Endodermal cell (in vitro differentiated cells): ENCODE data around the gene ARL15. TPM values are rescaled to one million over a fixed set of nuclear protein-coding genes. Genes with fewer than 3 reads are reported as not detected.
A peak's percentile ranks its signal among the peaks of the same experiment; 100 is the strongest.

Experiments used
- DNase-seq: peaks from one replicate; pipeline ENCODE4 v3.0.0-alpha.2; 2017
- H3K27ac ChIP-seq: 2 replicates; pipeline ENCODE4 v1.5.1; 2013; ENCODE audit warnings: mild to moderate bottlenecking, low read depth, low read length, moderate library complexity
- H3K27me3 ChIP-seq: 2 replicates; pipeline ENCODE4 v1.6.1; 2013; ENCODE audit warnings: mild to moderate bottlenecking, low read length, moderate library complexity; ENCODE audit not compliant: insufficient read depth, control insufficient read depth, poor library complexity, severe bottlenecking
- H3K36me3 ChIP-seq: 2 replicates; pipeline ENCODE4 v1.7.0; 2013; ENCODE audit warnings: mild to moderate bottlenecking, low read length, moderate library complexity; ENCODE audit not compliant: control insufficient read depth, insufficient read depth
- H3K4me1 ChIP-seq: one replicate; pipeline ENCODE4 v1.7.0; 2013; ENCODE audit warnings: low read length; ENCODE audit not compliant: control insufficient read depth, insufficient read depth
- H3K4me3 ChIP-seq: 2 replicates; pipeline ENCODE4 v1.5.1; 2013; ENCODE audit warnings: mild to moderate bottlenecking, low read length, moderate library complexity
- H3K9ac ChIP-seq: 2 replicates; pipeline ENCODE4 v1.6.1; 2013; ENCODE audit warnings: mild to moderate bottlenecking, low read length, moderate library complexity; ENCODE audit not compliant: poor library complexity, severe bottlenecking; ENCODE audit errors: extremely low read depth
- H3K9me3 ChIP-seq: 2 replicates; pipeline ENCODE4 v1.6.1; 2013; ENCODE audit warnings: mild to moderate bottlenecking, low read length, moderate library complexity; ENCODE audit not compliant: control insufficient read depth
- H3K27ac Mint-ChIP-seq: 2 replicates; pipeline ENCODE4 v1.8.0; 2020; ENCODE audit warnings: mixed read lengths
- H3K27me3 Mint-ChIP-seq: 2 replicates; pipeline ENCODE4 v1.8.0; 2021; ENCODE audit warnings: mild to moderate bottlenecking, mixed read lengths; ENCODE audit not compliant: insufficient read depth
- H3K36me3 Mint-ChIP-seq: 2 replicates; pipeline ENCODE4 v1.8.0; 2020; ENCODE audit warnings: low read depth, mixed read lengths
- H3K4me1 Mint-ChIP-seq: 2 replicates; pipeline ENCODE4 v1.8.0; 2020; ENCODE audit warnings: mixed read lengths
- H3K4me3 Mint-ChIP-seq: 2 replicates; pipeline ENCODE4 v1.8.0; 2020; ENCODE audit warnings: mild to moderate bottlenecking, moderate library complexity, mixed read lengths
- H3K9me3 Mint-ChIP-seq: 2 replicates; pipeline ENCODE4 v1.8.0; 2020; ENCODE audit warnings: mild to moderate bottlenecking, mixed read lengths
- CTCF ChIP-seq: fragments of 200-600 bp; sonication (generic); conservative IDR thresholded peaks from 2 replicates; pipeline ENCODE4 v1.5.0; 2021; ENCODE audit warnings: antibody characterized with exemption, mild to moderate bottlenecking
- whole genome bisulfite sequencing, 2 experiments: methylation state at CpG; one replicate each; pipeline versions ENCODE4 v1.1.5 to v1.1.7; 2013; ENCODE audit warnings: missing lambda C conversion rate in 2 of 2, mixed read lengths in 1 of 2; ENCODE audit not compliant: insufficient coverage in 1 of 2, insufficient read length in 1 of 2; 5-methylcytosine and 5-hydroxymethylcytosine counted together
- total RNA-seq, 2 donors: library from RNA; stranded (reverse); fragmentation: NEBNext Ultra II Directional in 1 of 2; extraction: Animal tissue kit (Norgen Biotek cat#: 25700) in 1 of 2; gene quantifications; 2 replicates in 1 of 2; 3 replicates in 1 of 2; pipeline ENCODE4 v1.2.1, GENCODE V29; 2021

Gene ARL15
- total RNA-seq, 2 donors from 2014 or later = 23.3 to 24.0 TPM

DNA sequence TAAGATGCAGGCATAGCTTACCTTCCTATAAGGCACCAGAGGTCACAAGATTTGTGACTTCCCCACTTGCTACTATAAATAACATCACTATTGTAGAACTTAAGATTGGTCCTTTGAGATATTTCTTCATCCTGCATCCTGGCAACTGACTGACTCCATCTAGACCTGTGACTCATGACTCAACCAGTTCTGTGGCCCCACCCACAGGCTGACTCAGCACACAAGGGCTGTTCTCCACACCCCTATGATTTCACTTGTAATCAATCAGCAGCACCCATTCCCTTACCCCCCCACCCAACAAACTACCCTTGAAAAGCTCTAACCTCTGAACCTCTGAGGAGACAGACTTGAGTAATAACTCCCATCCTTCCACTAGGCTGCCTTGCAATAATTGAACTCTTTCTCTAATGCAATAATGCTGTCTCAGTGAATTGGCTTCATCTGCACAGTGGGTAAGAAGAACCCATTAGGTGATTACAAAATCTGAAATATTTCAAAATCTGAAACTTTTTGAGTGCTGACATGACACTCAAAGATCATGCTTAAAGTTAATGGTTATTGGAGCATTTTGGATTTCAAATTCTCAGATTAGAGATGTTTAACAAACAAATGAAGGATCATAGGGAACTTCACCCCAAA lies 296.7 kb downstream of the ARL15 start:
- Histone ChIP-seq H3K4me3 (peak overlapping the region; percentile 2), H3K9me3 (peaks cover 19% of the 10 kb centered on the region), H3K36me3 (no peaks in the 10 kb centered on the region), H3K9ac (no peak overlapping the region), H3K27ac (no peak overlapping the region), H3K27me3 (no peaks in the 10 kb centered on the region), H3K4me1 (peaks cover 17% of the 10 kb centered on the region)
- peaks cover 43% of the 10 kb centered on the region for H3K4me1 Mint-ChIP-seq
- TF ChIP-seq CTCF = no peak
- peaks cover 26% of the 10 kb centered on the region for H3K9me3 Mint-ChIP-seq
- no peaks in the 10 kb centered on the region for H3K27me3 Mint-ChIP-seq
- H3K36me3 Mint-ChIP-seq = peaks cover 22% of the 10 kb centered on the region
- H3K27ac Mint-ChIP-seq = no peak overlapping the region
- no peak overlapping the region for H3K4me3 Mint-ChIP-seq
- DNase-seq = no peak

- peaks cover 19% of the 10 kb centered on the region for H3K9me3 ChIP-seq
- 23% methylated on average over 2 of the region's 2 CpGs; no CpG with 5 or more reads in 1 of the 2 experiments for WGBS, 2 experiments
- peak overlapping the region; percentile 91 for H3K27ac Mint-ChIP-seq
- H3K27me3 ChIP-seq = no peaks in the 10 kb centered on the region
- DNase-seq = no peak
- H3K36me3 Mint-ChIP-seq = peaks cover 22% of the 10 kb centered on the region
- H3K9ac ChIP-seq = no peak overlapping the region
- H3K4me3 ChIP-seq = no peak overlapping the region
- peaks cover 25% of the 10 kb centered on the region for H3K4me1 Mint-ChIP-seq
- no peaks in the 10 kb centered on the region for H3K36me3 ChIP-seq
- H3K4me3 Mint-ChIP-seq = peak overlapping the region; percentile 18
- H3K27ac ChIP-seq = peak overlapping the region; percentile 21
- TF ChIP-seq CTCF = no peak
- H3K9me3 Mint-ChIP-seq = peaks cover 23% of the 10 kb centered on the region
- H3K27me3 Mint-ChIP-seq = no peaks in the 10 kb centered on the region
- peaks cover 17% of the 10 kb centered on the region for H3K4me1 ChIP-seq
Observed at GRCh38 chr5:54009828-54010227, 300.5 kb downstream of the ARL15 start.

- peaks cover 25% of the 10 kb centered on the region for H3K4me1 Mint-ChIP-seq
- no peak for TF ChIP-seq CTCF
- H3K4me3 ChIP-seq = no peak overlapping the region
- H3K27ac ChIP-seq = peak overlapping the region; percentile 21
- H3K9me3 ChIP-seq = peaks cover 16% of the 10 kb centered on the region
- peaks cover 19% of the 10 kb centered on the region for H3K9me3 Mint-ChIP-seq
- H3K9ac ChIP-seq = no peak overlapping the region
- peaks cover 17% of the 10 kb centered on the region for H3K4me1 ChIP-seq
- no peaks in the 10 kb centered on the region for H3K27me3 ChIP-seq
- no peaks in the 10 kb centered on the region for H3K27me3 Mint-ChIP-seq
- no peak for DNase-seq
- WGBS, 2 experiments = 0% methylated on average over 1 of the region's 1 CpG
- peak overlapping the region; percentile 18 for H3K4me3 Mint-ChIP-seq
- no peaks in the 10 kb centered on the region for H3K36me3 ChIP-seq
- H3K36me3 Mint-ChIP-seq = peaks cover 18% of the 10 kb centered on the region
- H3K27ac Mint-ChIP-seq = peak overlapping the region; percentile 91
Observed at GRCh38 chr5:54009357-54009756, 301.0 kb downstream of the ARL15 start.
